Uterus (tissue), 4 donors: Measurements from ENCODE around the gene TXNL4A. TPM values are rescaled to one million over a fixed set of nuclear protein-coding genes. Genes with fewer than 3 reads are reported as not detected.

ENCODE experiments used
- DNase-seq, 2 donors: peaks; one replicate each; pipeline ENCODE4 v3.0.0-alpha.2; 2019 to 2020
- H3K27ac ChIP-seq, 2 donors: fragments of 200-600 bp; sonication (generic); 1 replicate in 1 of 2; 2 replicates in 1 of 2; pipeline ENCODE4 v1.5.1; 2016 to 2018
- H3K27me3 ChIP-seq, 2 donors: fragments of 200-600 bp; sonication (generic); one replicate each; pipeline ENCODE4 v1.5.1; 2018 to 2019; ENCODE audit warnings: control low read depth in 1 of 2
- H3K36me3 ChIP-seq, 2 donors: fragments of 200-600 bp; sonication (generic); one replicate each; pipeline ENCODE4 v1.5.1; 2019; ENCODE audit warnings: control low read depth in 1 of 2
- H3K4me1 ChIP-seq, 2 donors: fragments of 200-600 bp; sonication (generic); one replicate each; pipeline ENCODE4 v1.5.1; 2018 to 2019; ENCODE audit warnings: control low read depth in 1 of 2
- H3K4me3 ChIP-seq, 2 donors: fragments of 200-600 bp; sonication (generic); 1 replicate in 1 of 2; 2 replicates in 1 of 2; pipeline ENCODE4 v1.5.1; 2018 to 2019; ENCODE audit warnings: mild to moderate bottlenecking in 1 of 2
- H3K9me3 ChIP-seq, 2 donors: fragments of 200-600 bp; sonication (generic); one replicate each; pipeline ENCODE4 v1.5.1; 2019; ENCODE audit warnings: control low read depth in 1 of 2
- POLR2A ChIP-seq, 2 donors: fragments of 450-650 bp; IDR thresholded peaks; one replicate each; pipeline ENCODE4 v1.6.1; 2016; ENCODE audit warnings: antibody characterized with exemption in 2 of 2, mild to moderate bottlenecking in 1 of 2, moderate library complexity in 1 of 2
- intact Hi-C: fragments of 100-400 bp; cut with DNase I; formaldehyde crosslinking; loops from one replicate; pipeline ENCODE4 v1.15.1; 2023; ENCODE audit warnings: low total_unique reads
- total RNA-seq, 4 donors: library from RNA; depleted of rRNA in 3 of 4; stranded (reverse); fragments of >200 nt in 3 of 4; gene quantifications; one replicate each; pipeline versions ENCODE4 v1.1.0 to v1.2.4, GENCODE V29; 2014 to 2023
- TF ChIP-seq, protein P1 (sequence below), 4 experiments: fragments of 200-600 bp in 2 of 4; fragments of 450-650 bp in 2 of 4; sonication (generic) in 2 of 4; IDR thresholded peaks; one replicate each; pipeline ENCODE4 v1.5.1; 2016 to 2019; ENCODE audit warnings: antibody characterized with exemption in 4 of 4, mild to moderate bottlenecking in 2 of 4, moderate library complexity in 1 of 4
- donor health status: DM: yes; HTN: yes; CAD: no.

Gene TXNL4A
- total RNA-seq, 4 donors from 2014 or later, result 7.4 to 80.7 (median 34.4) TPM

DNA sequence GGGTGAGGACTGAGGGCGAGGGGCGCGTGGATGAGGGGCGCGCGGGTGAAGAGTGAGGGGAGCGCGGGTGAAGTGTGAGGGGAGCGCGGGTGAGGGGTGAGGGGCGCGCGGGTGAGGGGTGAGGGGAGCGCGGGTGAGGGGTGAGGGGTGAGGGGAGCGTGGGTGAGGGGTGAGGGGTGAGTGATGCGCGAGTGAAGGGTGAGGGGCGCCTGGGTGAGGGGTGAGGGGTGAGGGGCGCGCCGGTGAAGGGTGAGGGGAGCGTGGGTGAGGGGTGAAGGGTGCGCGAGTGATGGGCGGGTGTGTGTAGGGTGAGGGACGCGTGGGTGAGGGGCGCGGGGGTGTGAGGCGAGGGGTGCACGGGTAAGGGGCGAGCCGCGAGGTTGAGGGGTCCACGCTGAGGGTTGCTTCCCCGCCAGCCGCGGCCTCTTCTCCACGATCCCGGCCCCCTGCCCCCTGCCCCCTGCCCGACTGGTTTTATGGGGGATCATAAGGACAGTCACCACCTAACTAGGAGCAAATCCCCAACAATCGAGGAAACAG, 35.8 kb downstream of the TXNL4A start:
- no peaks in the 10 kb centered on the region for H3K27me3 ChIP-seq
- no peaks in the 10 kb centered on the region for H3K9me3 ChIP-seq
- DNase-seq, result no peak
- H3K4me1 ChIP-seq, result peaks cover 0 to 10% of the 10 kb centered on the region in 2 donors
- H3K36me3 ChIP-seq, result no peaks in the 10 kb centered on the region
- H3K4me3 ChIP-seq, result peak overlapping the region; percentile 70 to 99
- intact Hi-C loops, result no loop called here
- TF ChIP-seq POLR2A (IDR thresholded peaks at IDR 0.05), result no peak
- TF ChIP-seq, protein P1, sequence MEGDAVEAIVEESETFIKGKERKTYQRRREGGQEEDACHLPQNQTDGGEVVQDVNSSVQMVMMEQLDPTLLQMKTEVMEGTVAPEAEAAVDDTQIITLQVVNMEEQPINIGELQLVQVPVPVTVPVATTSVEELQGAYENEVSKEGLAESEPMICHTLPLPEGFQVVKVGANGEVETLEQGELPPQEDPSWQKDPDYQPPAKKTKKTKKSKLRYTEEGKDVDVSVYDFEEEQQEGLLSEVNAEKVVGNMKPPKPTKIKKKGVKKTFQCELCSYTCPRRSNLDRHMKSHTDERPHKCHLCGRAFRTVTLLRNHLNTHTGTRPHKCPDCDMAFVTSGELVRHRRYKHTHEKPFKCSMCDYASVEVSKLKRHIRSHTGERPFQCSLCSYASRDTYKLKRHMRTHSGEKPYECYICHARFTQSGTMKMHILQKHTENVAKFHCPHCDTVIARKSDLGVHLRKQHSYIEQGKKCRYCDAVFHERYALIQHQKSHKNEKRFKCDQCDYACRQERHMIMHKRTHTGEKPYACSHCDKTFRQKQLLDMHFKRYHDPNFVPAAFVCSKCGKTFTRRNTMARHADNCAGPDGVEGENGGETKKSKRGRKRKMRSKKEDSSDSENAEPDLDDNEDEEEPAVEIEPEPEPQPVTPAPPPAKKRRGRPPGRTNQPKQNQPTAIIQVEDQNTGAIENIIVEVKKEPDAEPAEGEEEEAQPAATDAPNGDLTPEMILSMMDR (IDR thresholded peaks at IDR 0.05), result no peak
- H3K27ac ChIP-seq, result no peak overlapping the region

DNA sequence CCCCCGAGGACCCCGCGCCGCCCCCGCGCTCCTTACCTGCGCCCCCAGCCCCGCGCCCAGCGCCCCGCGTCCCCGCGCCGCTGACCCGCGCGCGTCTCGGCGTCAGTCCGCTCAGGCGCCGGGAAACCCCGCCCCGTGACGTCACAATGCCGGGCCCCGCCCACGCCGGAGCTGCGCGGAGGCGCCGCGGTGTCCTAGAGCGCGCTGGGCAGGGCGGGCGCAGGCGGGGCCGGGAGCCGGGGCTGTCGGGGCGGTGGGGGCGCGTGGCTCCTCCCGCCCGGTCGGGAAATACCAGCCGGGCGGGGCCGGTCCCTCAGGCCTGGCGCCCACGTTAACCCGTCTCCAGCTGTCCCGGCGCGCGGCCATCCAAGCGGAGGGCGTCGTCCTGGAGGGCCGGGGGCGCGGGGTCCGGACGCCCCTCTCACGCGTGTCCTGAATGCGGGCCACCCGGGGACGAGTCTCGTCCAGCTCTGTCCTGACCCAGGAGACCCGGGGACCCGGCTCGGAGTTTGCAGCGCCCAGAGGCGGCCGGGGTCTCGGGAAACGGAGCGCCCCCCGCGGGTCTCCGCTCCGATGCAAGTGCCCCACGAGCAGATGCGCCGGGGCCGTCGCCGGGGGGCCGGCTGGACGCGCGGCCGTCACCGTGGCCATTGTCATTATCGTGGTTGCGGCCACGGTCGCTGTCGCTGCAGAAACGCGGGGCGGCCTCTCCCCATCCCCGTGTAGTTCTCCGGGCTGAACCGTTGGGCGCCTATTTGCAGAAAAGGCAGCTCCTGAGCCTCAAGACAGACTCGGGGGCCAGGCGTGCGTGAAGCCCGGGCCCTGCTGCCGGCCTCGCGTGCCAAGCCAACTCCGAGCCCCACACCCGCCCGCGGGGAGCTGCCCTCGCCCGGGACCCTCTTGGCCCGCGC, 36.6 kb downstream of the TXNL4A start, which contains the start of gene SLC66A2:
TSS of gene SLC66A2 (minus strand) at position 109 of the 911 bp plus-strand sequence. CDS start 727 bp downstream, outside the sequence.
- TF ChIP-seq, protein P1 (IDR thresholded peaks at IDR 0.05), result no peak
- TF ChIP-seq POLR2A (IDR thresholded peaks at IDR 0.05), result peak; percentile 51 to 82
- intact Hi-C loops, result no loop called here
- H3K4me3 ChIP-seq, result peak within 1 kb of the TSS; percentile 70 to 99
- peak; percentile 89 to 95 for DNase-seq
- H3K27me3 ChIP-seq, result no peaks in the 10 kb centered on the region
- H3K27ac ChIP-seq, result peak within 1 kb of the TSS; percentile 66 to 69
- H3K9me3 ChIP-seq, result no peaks in the 10 kb centered on the region
- H3K4me1 ChIP-seq, result peaks cover 0 to 10% of the 10 kb centered on the region in 2 donors
- H3K36me3 ChIP-seq, result no peaks in the 10 kb centered on the region

DNA sequence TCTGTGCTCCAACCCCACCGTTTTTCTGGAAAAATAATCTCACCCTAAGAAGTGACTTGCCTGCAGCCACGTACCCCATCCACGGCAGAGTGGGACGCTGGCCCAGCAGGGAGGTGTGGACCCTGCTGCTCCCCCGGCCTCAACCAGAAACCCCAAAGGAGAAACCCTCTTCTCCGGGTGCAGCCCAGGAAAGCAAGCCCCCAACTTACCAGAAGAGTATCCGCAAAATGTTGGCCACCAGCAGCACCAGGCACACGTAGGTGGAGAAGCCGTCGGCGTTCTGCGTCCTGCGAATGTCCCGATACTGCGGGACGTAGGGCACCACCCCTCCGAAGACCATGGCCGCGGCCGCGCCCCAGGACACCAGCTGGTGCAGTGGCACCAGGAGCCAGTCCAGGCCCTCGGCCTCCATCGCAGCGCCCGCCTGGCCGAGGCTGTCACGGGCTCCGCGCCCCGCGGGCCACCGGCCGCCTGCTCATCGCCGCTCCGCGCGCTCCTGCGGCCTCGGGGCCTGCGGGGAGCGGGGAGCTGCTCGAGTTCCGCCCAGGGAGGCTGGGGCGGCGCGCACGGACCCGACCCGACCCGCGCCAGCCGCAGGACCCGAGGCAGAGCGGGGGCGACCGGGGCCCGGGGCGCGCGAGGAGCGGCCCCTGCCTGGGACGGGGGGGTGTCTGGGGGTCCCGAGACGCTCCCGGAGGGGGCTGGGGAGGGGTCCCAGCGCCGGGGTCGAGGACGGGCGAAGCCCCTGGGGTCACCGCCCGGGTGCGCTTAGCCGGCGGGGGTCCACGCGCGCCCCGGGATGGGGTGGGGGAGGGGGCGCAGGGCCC, 37.6 kb downstream of the TXNL4A start:
- H3K27me3 ChIP-seq, result no peaks in the 10 kb centered on the region
- peak overlapping the region; percentile 66 to 69 for H3K27ac ChIP-seq
- TF ChIP-seq POLR2A (IDR thresholded peaks at IDR 0.05), result no peak
- TF ChIP-seq, protein P1 (IDR thresholded peaks at IDR 0.05), result no peak
- H3K4me3 ChIP-seq, result peak overlapping the region; percentile 70 to 99
- H3K9me3 ChIP-seq, result no peaks in the 10 kb centered on the region
- DNase-seq, result no peak
- H3K36me3 ChIP-seq, result no peaks in the 10 kb centered on the region
- peaks cover 0 to 10% of the 10 kb centered on the region in 2 donors for H3K4me1 ChIP-seq
- intact Hi-C loops, result no loop called here

DNA sequence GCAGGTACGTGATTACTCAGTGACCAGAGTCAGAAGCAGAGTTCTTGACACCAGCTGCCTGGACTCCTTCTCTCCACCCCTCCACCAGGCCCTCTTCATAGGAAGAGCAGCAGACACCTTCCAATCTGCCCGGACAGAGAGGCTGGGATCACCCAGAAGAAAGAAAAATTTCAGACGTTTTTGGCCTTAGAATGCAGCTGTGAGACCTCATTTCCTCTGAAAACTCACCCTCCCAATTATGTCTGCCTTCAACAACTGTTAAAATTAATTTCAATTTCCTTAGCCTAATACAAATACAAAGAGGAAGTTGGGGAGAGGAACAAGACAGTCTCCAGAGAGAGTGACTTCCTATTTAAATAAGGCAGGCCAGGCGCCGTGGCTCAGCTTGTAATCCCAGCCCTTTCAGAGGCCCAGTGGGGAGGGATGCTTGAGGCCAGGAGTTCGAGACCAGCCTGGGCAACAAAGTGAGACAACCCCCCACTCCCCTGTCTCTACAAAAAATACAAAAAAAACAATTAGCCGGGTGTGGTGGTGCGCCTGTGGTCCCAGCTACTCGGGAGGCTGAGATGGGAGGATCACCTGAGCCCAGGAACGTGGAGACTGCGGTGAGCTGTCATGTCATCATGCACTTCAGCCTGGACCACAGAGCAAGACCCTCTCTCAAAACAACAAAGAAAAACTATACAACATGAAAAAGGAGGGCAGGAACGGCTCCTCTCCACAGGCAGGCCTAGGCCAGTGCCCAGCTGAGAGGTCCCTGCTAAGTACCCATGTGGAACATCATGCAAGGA, 38.5 kb downstream of the TXNL4A start:
- H3K9me3 ChIP-seq, result no peaks in the 10 kb centered on the region
- peaks cover 0 to 10% of the 10 kb centered on the region in 2 donors for H3K4me1 ChIP-seq
- intact Hi-C loops, result no loop called here
- H3K27ac ChIP-seq, result peak overlapping the region in 1 of 2 donors; percentile 56
- TF ChIP-seq POLR2A (IDR thresholded peaks at IDR 0.05), result no peak
- TF ChIP-seq, protein P1 (IDR thresholded peaks at IDR 0.05), result no peak
- no peaks in the 10 kb centered on the region for H3K27me3 ChIP-seq
- H3K36me3 ChIP-seq, result no peaks in the 10 kb centered on the region
- DNase-seq, result no peak
- H3K4me3 ChIP-seq, result peak overlapping the region; percentile 70 to 99
